ENCODE measurements around the gene PTPRN2.

The PTPRN2 gene

DNA sequence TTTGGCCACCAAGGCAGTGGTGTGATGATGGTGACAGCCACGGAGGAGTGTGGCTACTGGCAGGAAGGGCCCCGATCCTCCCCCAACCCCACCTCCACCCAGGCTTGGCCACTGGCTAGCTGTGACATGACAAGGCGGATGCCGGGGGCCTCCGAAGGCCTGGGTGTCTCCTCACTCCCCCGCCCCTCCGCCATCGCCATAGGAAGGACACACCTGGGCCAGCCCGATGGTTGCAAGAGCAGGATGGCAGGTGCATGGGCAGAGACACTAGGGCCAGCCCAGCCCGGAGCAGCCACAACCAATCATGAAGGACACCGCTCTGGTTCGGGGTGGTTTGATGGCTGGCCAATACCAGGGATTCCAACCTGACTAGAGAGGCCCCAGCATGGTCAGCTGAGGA, 81.0 kb downstream of the PTPRN2 start:
- in situ Hi-C loops (cut with HindIII; ENCODE audit: low pct_ligation_motif_present, low pct_unique_long_range_greater_than_20kb, low sequenced_read_pairs): no loop called here
- DNase-seq: no peak

DNA sequence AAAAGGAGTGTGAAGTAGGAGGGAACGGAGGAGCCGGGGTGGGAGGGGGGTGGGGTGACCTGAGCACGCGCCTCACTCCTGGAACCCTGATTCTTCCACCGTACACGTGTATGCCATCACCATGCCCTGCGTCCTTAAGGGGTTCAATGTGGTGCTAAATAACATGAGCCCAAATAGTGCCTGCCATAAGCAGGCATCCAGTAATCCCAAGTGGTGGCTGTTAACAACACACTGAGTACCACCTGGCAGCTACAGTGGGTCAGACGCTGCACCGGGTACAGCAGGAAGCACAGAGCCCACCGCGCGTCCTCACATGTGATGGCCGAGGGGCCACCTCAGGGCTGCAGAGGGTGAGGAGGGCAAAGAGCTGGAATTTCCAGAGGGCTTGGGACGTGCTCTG, 81.9 kb downstream of the PTPRN2 start:
- in situ Hi-C loops (cut with HindIII; ENCODE audit: low pct_ligation_motif_present, low pct_unique_long_range_greater_than_20kb, low sequenced_read_pairs): no loop called here
- no peak for DNase-seq

DNA sequence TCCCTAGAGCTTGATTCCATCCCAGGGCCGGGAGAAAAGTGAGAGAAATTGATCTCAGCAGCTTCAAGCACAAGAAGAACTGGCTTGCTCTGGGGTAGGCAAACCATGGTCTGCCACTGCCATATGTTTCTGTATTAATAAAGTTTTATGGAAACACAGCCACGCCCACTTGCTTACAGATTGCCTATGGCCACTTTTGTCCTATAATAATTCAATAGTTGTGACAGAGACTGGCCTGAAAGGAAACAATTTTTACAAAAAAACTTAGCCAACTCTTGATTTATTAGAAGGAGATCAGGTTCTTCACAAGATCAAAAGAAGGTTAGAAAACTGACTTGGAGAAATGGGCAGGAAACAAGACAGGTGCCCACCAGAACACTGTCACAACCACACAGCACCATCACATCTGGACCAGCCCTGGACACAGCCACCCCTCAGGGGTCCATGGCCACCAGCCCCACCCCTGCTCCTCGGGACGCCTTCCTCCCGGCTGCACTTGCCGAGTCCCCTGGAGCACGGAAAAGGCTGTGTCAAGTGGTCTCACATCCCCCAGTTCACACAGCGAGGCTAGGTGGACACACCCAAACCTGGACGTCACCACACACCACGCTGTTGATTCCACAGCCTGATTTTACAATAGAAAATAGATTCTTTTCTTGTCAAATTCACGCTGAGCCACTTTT, 85.4 kb downstream of the PTPRN2 start:
- in situ Hi-C loops (cut with HindIII; ENCODE audit: low pct_ligation_motif_present, low pct_unique_long_range_greater_than_20kb, low sequenced_read_pairs): no loop called here
- DNase-seq: no peak

DNA sequence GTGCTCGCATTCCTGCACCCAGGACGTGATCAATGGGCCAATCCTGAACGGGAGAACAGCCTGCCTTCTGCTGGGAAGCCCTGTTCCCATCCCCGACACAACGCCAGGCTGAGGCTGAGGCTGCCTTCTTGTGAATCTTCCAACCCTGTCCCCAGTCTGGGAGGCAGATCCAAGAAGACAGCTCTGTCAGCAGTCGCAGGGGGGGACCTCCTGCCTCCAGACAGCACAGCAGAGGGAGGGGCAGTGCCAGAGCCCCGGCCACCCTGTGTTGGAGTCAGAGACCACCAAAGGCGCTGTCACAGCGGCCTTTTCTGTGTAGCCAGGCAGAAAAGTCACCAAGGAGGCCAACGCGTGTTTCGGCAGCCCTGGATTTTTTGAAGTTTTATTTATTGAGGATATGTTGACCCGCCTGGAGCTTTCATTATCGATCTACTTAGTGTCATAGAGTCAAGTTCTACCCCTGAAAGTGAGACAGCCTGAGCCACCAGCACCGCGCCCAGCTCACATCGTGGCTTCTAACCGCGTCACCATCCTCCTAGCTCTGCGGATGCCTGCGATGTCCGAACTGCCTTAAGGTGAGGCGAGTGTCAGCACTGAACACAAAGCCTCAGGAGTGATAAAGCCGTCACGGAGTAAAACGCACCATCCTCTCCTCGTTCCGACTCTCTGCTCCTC, 86.1 kb downstream of the PTPRN2 start:
- in situ Hi-C loops (cut with HindIII; ENCODE audit: low pct_ligation_motif_present, low pct_unique_long_range_greater_than_20kb, low sequenced_read_pairs): no loop called here
- no peak for DNase-seq

DNA sequence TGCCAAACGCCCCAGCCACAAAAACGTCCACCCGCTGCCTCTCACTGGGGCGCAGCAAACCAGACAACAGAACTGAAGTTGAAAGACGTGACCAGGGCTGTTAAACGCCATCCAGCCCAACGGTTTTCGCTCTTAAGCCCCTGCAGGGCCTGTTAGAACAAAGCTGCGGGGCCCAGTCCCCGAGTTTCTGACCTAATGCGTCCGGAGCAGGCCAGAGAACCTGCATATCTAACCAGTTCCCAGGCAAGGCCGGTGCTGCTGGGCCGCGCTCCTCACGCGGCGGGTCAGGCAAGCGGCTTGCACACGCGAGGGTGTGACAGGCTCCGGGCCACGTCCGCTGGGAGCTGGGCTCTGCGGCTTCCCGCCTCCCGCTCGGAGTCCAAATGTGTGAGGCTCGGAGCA, 87.0 kb downstream of the PTPRN2 start:
- no peak for DNase-seq
- in situ Hi-C loops (cut with HindIII; ENCODE audit: low pct_ligation_motif_present, low pct_unique_long_range_greater_than_20kb, low sequenced_read_pairs): no loop called here

DNA sequence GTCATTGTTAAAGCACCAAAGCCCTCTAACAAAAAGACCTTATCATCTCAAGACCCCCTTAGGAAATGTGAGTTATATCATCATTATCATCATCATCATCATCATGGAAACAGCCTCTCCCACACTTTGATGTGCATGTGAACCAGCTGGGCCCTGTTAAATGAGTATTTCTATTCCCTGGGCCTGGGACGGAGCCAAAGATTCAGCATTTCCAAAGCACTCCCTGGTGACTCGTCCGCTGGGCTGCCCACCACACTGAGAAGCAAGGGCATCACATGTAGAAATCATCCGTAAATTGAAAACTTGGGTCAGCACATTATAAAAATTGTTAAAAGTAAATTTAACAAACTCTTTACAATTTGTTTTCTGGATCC, 88.6 kb downstream of the PTPRN2 start:
- in situ Hi-C loops (cut with HindIII; ENCODE audit: low pct_ligation_motif_present, low pct_unique_long_range_greater_than_20kb, low sequenced_read_pairs): no loop called here

DNA sequence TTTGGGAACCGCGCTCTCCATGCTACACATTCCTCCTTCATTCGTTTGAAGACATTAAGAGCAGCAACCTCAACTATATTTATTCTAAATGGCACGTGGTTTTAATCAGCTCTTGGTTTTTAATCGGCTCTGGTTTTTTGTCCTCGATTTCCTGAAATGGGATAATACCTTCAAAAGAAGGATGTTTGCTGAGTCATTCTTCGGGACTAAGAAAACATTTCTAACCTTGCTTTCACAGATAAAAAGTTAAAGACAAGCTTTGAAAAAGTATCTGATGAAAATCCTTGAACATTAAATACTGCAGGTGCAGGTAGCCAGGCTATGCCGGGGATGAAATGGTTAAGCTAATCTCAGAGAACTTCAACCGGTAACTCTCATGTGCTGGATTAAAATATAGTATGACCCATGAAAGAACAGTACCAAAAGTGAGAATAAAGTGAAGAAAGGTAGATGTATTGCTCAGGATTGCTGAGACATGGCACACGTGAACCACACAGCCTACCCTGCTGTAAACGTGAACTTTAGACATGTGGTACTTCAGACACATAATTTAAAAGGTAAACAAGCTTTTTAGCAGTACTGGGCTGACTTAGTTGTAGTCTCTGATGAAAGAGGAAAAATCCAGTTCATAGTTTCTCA, 89.1 kb downstream of the PTPRN2 start:
- in situ Hi-C loops (cut with HindIII; ENCODE audit: low pct_ligation_motif_present, low pct_unique_long_range_greater_than_20kb, low sequenced_read_pairs): no loop called here

More for the DNA sequence above, 88.6 kb downstream of the PTPRN2 start:
- no peak for DNase-seq

DNA sequence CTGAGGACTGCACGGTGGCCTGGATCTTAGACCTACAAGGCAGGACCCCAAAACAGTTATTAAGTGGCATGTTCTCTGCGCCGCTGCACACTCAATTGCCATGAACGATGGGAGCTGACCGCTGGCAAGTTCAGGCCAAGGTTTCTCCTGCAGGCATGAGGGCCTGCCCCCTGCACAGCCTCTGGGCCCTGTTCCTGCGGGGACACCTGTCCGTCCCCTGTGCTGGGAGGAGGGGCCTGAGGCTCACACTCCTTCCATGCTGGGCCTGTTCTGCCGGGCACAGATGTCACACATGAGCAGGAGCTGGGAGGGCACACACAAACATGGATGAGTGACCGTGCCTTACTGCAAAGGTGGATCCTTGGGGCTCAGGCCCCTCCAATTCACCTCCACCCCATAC, 90.0 kb downstream of the PTPRN2 start:
- in situ Hi-C loops (cut with HindIII; ENCODE audit: low pct_ligation_motif_present, low pct_unique_long_range_greater_than_20kb, low sequenced_read_pairs): no loop called here

More for the DNA sequence above, 89.1 kb downstream of the PTPRN2 start:
- no peak for DNase-seq

DNA sequence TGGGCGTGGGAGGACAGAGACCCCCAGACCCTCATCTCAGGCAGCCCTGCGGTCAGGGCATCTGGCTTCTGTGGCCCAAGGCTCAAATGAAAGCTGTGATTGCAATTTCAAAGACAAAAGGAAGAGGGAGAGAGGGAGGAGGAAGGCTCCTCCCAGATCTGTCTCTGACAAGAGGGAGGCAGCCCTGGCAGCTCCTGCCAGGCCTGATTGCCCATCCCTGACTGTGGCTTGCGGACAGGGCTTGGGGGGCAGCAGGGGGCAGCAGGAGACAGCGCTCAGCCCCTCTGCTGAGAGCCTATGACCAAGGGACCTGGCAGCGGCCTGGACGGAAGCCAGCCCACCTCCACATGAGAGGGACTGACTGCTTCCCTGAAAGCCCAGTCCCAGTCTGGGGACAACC, 91.8 kb downstream of the PTPRN2 start:
- in situ Hi-C loops (cut with HindIII; ENCODE audit: low pct_ligation_motif_present, low pct_unique_long_range_greater_than_20kb, low sequenced_read_pairs): no loop called here
- DNase-seq: peak; percentile 49

More for the DNA sequence above, 90.0 kb downstream of the PTPRN2 start:
- DNase-seq: no peak

DNA sequence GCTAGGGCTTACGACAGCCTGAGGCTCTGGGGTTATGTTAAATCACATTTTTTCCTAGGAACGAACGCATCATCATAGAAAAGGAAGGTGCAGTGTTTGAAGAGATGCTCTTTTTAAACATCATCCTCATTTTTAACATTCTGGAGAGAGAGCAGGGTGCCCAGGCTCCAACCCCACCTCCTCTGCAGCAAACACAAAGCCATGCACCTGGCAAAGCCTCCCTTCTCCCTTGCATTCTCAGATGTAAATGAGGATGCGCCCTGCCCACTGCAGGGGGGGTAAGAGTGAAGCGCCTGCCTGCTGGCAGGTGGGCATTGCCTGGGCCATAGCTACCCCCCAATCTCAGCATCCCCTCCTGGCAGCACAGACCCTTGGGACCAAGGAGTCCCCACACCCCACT, 92.4 kb downstream of the PTPRN2 start:
- no peak for DNase-seq
- in situ Hi-C loops (cut with HindIII; ENCODE audit: low pct_ligation_motif_present, low pct_unique_long_range_greater_than_20kb, low sequenced_read_pairs): no loop called here

DNA sequence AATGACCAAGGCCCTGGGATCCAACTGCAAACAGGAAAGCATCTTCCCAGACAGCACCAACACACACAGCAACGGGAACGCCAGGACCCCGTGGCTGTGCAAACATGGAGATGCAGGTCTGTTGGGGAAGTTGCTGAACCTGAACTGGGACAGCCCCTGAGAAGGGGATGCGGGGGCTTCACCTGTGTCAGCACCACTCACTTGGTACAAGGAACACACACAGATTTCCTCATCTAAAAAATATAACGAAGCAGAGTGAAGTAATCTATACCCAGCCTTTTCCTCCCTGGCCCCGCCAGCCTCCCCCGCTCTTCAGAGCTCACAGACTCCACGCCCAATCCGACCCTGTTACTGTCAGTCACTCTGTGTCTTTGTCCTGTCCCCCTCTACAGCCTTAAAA, 93.0 kb downstream of the PTPRN2 start:
- in situ Hi-C loops (cut with HindIII; ENCODE audit: low pct_ligation_motif_present, low pct_unique_long_range_greater_than_20kb, low sequenced_read_pairs): no loop called here
- no peak for DNase-seq

DNA sequence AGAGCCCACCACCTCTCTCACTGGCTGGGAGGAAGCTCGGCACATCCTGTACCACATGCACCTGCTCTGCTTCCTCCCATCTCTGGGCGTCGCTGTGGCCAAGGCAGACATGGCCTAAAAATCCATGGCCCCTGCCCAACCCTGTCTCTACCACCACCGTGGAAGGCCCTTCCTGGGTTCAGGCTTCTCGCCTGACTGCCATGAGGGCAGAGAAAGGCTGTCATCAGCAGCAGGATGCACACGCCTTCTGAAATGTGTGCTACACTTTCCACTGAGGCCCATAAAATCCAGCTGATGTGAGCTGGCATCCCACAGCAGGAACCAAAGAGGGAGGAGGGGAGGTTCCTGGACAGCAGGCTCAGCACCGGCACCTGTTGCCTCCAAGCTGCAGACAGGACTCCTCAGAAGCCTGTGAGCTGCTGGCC, 93.4 kb downstream of the PTPRN2 start:
- no peak for DNase-seq
- in situ Hi-C loops (cut with HindIII; ENCODE audit: low pct_ligation_motif_present, low pct_unique_long_range_greater_than_20kb, low sequenced_read_pairs): no loop called here

DNA sequence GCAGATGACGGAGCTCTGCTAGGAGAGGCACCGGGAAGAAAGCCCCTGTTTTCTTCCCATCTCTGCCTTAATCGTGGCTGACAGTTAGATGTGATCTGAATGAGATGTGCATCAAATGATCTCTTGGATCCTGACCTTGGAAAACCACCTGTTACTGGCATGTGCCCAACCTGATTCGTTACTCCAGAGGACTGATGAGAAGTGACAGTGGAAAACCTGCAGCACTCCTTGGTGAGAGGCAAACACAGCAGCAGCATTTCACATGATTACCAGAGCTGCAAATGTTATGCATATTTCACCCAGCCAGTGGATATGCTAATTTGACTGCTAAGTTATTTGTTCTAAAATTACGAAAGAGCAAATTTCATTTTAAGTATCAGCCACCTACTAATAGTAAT, 95.3 kb downstream of the PTPRN2 start:
- in situ Hi-C loops (cut with HindIII; ENCODE audit: low pct_ligation_motif_present, low pct_unique_long_range_greater_than_20kb, low sequenced_read_pairs): no loop called here
- DNase-seq: no peak

DNA sequence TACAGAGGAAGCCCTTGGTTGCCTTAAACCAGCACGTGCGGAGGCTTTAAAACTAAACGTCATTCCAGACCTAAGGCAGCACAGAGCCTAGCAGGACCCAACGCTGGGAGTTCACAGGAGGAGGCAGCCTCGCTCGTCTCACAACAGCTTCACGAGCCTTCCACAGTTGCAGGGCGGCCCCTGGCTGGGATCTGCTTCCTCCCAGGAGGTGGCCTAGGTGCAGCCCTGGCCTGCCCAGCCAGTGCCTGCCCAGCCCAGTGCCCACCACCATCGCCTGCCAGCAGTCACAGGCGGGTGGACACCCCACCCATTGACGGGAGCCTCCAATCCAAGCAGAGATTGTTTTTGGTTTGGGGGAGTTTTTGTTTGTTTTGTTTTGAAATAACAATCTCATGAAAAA, 96.5 kb downstream of the PTPRN2 start:
- in situ Hi-C loops (cut with HindIII; ENCODE audit: low pct_ligation_motif_present, low pct_unique_long_range_greater_than_20kb, low sequenced_read_pairs): no loop called here
- no peak for DNase-seq

DNA sequence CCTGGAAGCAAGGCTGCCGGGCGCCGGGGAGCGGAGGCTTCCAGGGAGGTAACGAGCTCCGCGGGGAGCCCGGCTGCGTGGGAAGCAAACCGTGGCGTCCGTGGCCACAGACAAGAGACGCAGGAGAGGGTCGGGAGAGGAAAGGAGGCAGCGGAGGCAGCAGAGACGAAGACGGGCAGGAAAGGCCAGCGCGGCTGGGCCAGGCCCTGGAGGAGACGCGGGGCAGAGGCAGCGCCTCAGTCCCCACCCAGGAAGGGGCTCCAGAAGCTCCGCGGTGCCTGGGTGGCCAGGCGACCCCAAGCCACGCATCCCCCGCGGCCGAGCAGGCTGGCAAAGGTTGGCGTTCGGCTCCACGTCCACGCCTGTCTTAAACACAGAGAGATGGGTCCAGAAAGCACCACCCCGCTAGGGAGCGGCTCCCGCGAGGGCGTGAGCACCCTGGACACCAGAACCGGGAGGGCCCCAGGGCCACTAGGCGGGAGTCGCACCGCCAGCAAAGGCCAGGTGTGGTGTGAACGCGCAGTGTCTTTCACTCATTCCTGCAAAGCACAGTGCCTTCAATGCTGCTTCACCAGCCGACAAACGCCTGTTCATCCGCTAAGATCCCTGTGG, 97.3 kb downstream of the PTPRN2 start:
- no peak for DNase-seq
- in situ Hi-C loops (cut with HindIII; ENCODE audit: low pct_ligation_motif_present, low pct_unique_long_range_greater_than_20kb, low sequenced_read_pairs): no loop called here

DNA sequence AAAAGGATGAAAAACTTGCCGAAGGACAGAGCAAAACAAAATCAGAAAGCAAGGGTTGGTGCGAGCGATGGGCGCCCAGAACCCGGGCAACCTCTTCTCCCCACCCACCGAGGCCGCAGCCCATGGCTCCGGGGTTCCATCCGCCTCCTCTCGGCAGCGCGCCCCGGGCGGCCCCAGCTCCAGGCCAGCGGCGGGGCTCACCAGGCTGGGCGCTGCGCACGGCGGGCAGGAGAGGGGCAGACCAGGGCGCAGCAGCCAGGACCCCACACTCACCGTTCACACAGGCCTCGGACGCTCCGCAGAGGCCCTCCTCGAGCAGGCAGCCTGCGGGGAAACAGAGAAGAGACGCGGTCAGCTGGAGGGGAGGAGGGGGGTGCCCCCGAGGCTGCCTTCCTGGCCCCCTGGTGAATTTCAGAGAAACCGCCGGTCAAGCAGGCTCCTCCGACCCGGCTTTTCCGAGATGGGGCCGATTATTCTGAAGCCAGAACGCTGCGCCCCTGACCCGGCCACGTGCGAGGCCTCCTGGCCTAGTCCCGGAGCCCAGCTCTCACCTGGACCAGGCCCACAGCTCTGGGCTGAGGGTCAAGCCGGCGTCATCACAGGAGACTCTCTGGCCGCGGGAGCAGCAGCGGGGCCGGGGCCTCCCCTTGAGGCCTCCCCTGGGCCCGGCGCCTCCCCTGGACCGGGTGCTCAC, 98.0 kb downstream of the PTPRN2 start:
- in situ Hi-C loops (cut with HindIII; ENCODE audit: low pct_ligation_motif_present, low pct_unique_long_range_greater_than_20kb, low sequenced_read_pairs): no loop called here
- DNase-seq: no peak

DNA sequence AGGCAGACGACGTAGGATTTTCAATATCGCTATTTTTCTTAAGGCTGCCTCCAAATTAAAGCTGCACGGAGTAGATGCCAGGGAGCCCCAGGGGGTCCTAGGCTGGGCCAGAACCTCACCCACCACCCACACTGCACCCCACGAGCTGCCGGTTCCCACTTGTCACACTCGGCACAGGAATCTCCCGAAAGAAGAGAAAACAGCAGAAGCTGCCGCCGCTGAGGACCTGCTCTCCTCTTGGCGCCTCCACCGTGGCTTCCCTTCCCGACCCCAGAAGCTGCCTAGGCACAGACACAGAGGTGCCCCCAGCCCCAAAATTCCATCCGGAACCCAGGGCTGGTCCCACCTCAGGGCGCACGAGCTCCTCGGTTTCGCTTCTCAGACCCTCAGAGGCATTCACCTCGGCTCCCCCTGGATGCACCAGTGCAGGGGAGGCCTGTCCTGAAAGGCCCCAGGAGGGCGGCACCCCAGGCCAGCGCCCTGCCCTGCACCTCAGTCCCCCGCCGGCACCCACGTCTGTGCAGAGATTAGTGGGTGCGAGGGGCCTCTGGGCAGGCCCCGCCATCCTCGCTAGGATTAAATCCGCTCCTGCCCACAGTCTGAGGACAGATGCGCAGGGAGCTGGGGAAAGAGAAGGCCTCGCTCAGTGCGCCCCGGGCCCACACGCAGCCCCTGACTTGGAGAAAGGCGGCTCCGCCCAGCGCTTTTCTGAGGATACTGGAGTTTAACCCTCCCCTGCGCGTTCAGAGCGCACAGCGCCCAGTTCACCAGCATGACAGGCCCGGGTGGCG, 99.2 kb downstream of the PTPRN2 start:
- no peak for DNase-seq

DNA sequence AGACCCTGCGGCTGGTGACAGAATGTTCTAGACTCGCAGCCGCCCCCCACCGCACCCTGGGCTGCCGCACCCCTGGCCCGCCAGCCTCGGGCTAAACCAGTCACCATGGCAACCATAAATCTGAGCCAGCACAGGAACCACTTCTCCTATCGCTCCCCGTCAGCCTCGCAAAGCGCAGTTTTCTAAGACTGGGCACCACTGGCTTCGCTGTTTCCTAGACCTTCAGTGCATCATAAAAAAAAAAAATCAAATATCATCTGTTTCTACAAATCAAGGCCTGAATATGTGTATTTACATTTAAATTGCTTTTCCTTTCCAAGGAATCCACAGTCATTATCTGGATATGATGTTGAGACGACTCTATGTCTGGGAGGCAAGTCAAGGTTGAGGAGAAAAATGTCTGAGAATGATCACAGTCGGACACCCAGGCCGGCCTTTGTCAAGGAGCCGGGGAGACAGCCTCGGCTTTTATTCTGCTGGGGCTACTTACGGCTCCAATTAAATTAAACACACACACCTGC, 99.9 kb downstream of the PTPRN2 start:
- DNase-seq: no peak
- in situ Hi-C loops (cut with HindIII; ENCODE audit: low pct_ligation_motif_present, low pct_unique_long_range_greater_than_20kb, low sequenced_read_pairs): no loop called here

More for the DNA sequence above, 99.2 kb downstream of the PTPRN2 start:
- in situ Hi-C loops (cut with HindIII; ENCODE audit: low pct_ligation_motif_present, low pct_unique_long_range_greater_than_20kb, low sequenced_read_pairs): no loop called here

Measured in ACHN (cell line).